Stimulated activated naive B cell treated with anti-CD40 and anti-IgM and Interleukin-4, amounts not matched to agents 10 μg/mL and 1 μg/mL and 100 μg/mL, for 72 hours (primary cell): ENCODE data around the gene ASB16.

Experiments
- ATAC-seq, 2 donors: fragments of 150-1000 bp; cut with Tn5 transposase; replicated peaks; 2 replicates each; pipeline ENCODE4 v1.10.0; 2021; ENCODE audit warnings: moderate library complexity in 1 of 2
- DNase-seq: peaks from one replicate; pipeline ENCODE4 v3.0.0; 2021
- H3K27ac Mint-ChIP-seq: one replicate; pipeline ENCODE4 v1.8.0; 2022; ENCODE audit warnings: mild to moderate bottlenecking, mixed read lengths
- H3K27me3 Mint-ChIP-seq, 2 donors: one replicate each; pipeline ENCODE4 v1.8.0; 2022; ENCODE audit warnings: mixed read lengths in 2 of 2
- H3K36me3 Mint-ChIP-seq, 2 donors: one replicate each; pipeline ENCODE4 v1.8.0; 2022; ENCODE audit warnings: mixed read lengths in 2 of 2, mild to moderate bottlenecking in 1 of 2
- H3K4me1 Mint-ChIP-seq, 2 donors: one replicate each; pipeline ENCODE4 v1.8.0; 2022; ENCODE audit warnings: mixed read lengths in 2 of 2, mild to moderate bottlenecking in 1 of 2
- H3K4me3 Mint-ChIP-seq, 2 donors: one replicate each; pipeline ENCODE4 v1.8.0; 2022; ENCODE audit warnings: mild to moderate bottlenecking in 2 of 2, mixed read lengths in 2 of 2, moderate library complexity in 1 of 2
- H3K9me3 Mint-ChIP-seq, 2 donors: one replicate each; pipeline ENCODE4 v1.8.0; 2022; ENCODE audit warnings: mixed read lengths in 2 of 2, mild to moderate bottlenecking in 1 of 2

Gene ASB16

GRCh38 chr17:44214230-44214494, 43.7 kb downstream of the ASB16 start:
- ATAC-seq (no peak), DNase-seq (no peak)
- Mint-ChIP-seq H3K36me3 (peaks cover 60 to 78% of the 10 kb centered on the region in 2 donors), H3K27me3 (no peaks in the 10 kb centered on the region), H3K27ac (peak overlapping the region; percentile 86), H3K4me1 (peaks cover 62 to 82% of the 10 kb centered on the region in 2 donors), H3K9me3 (no peaks in the 10 kb centered on the region), H3K4me3 (peak overlapping the region in 1 of 2 donors; percentile 14)

GRCh38 chr17:44214896-44215295, 44.4 kb downstream of the ASB16 start:
- ATAC-seq = no peak
- H3K36me3 Mint-ChIP-seq = peaks cover 55 to 71% of the 10 kb centered on the region in 2 donors
- H3K27ac Mint-ChIP-seq = peak overlapping the region; percentile 85
- H3K4me3 Mint-ChIP-seq = no peak overlapping the region
- H3K27me3 Mint-ChIP-seq = no peaks in the 10 kb centered on the region
- no peak for DNase-seq
- peaks cover 59 to 74% of the 10 kb centered on the region in 2 donors for H3K4me1 Mint-ChIP-seq
- no peaks in the 10 kb centered on the region for H3K9me3 Mint-ChIP-seq

GRCh38 chr17:44216173-44216572, 45.7 kb downstream of the ASB16 start:
- H3K27me3 Mint-ChIP-seq = no peaks in the 10 kb centered on the region
- peak; percentile 71 for DNase-seq
- no peaks in the 10 kb centered on the region for H3K9me3 Mint-ChIP-seq
- peak; percentile 53 to 59 for ATAC-seq
- peaks cover 53 to 71% of the 10 kb centered on the region in 2 donors for H3K4me1 Mint-ChIP-seq
- peaks cover 53 to 68% of the 10 kb centered on the region in 2 donors for H3K36me3 Mint-ChIP-seq
- H3K27ac Mint-ChIP-seq = peak overlapping the region; percentile 95
- H3K4me3 Mint-ChIP-seq = peak overlapping the region; percentile 82 to 94

DNA sequence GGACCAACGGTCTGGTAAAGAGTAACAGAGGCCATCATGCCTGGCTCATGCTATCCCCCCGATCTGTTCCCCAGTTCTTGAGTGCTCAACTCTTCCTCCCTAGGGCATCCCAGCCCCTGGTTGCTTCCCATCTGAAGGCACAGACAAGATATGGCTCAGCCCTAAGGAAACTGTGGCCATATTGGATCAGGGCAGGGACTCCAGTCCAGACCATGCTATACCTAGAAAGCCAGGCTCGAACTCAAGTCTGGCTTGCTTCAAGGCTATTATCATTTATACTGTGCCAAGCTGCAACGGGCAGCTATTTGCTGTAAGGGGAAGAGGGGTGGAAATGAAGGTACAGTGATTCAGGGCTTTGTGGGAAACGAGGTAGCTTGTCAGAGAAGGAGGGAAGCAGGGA, 46.2 kb downstream of the ASB16 start:
- DNase-seq = no peak
- H3K36me3 Mint-ChIP-seq = peaks cover 49 to 63% of the 10 kb centered on the region in 2 donors
- H3K9me3 Mint-ChIP-seq = no peaks in the 10 kb centered on the region
- no peaks in the 10 kb centered on the region for H3K27me3 Mint-ChIP-seq
- peaks cover 50 to 71% of the 10 kb centered on the region in 2 donors for H3K4me1 Mint-ChIP-seq
- H3K4me3 Mint-ChIP-seq = peak overlapping the region; percentile 82 to 94
- peak overlapping the region; percentile 95 for H3K27ac Mint-ChIP-seq
- ATAC-seq = no peak

- Mint-ChIP-seq H3K27me3 (no peaks in the 10 kb centered on the region), H3K4me1 (peaks cover 53 to 73% of the 10 kb centered on the region in 2 donors), H3K9me3 (no peaks in the 10 kb centered on the region), H3K27ac (peak overlapping the region; percentile 95), H3K4me3 (peak overlapping the region; percentile 82 to 94), H3K36me3 (peaks cover 41 to 55% of the 10 kb centered on the region in 2 donors)
- DNase-seq (peak; percentile 24), ATAC-seq (no peak)
These were observed 47.3 kb downstream of the ASB16 start for GRCh38 chr17:44217738-44218343.

DNA sequence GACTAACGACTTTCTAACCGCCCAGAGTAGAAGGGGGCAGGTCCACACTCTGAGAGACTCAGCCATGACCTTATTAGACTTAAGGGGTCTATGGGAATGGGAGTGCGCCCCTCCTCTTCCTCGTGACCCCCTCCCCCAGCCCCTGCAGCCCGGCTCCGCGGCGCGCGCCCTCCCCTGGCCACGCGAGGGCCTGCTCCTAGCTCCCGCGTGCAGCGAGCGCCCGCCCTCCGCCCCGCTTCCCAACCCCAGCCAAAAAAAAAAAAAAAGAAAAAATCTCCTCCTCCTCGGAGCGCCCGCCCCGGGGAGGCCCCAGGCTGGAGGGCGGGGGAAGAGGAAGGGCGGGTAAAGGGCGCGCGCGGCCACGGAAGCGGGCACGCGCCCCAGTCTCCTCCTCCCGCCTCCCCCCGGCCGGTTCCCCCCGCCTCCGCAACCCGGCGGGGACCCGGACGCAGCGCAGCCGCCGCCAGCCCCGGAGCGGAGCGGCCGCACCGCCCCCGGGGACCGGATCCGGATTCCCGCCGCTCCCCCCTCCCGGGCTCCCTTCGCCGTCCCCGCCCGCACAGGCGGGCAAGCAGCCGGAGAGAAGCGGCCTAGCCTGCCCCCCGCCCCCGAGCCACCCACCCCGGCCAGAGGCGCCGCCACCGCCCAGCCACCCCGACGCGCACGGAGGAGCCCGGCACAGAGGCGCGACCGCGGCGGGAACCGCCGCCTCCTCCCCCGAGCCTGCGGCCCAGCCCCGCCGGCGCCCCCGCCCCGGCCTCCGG, 48.0 kb downstream of the ASB16 start:
- no peaks in the 10 kb centered on the region for H3K27me3 Mint-ChIP-seq
- peak overlapping the region; percentile 82 to 94 for H3K4me3 Mint-ChIP-seq
- H3K36me3 Mint-ChIP-seq = peaks cover 35 to 48% of the 10 kb centered on the region in 2 donors
- peak overlapping the region; percentile 95 for H3K27ac Mint-ChIP-seq
- ATAC-seq (peak; percentile 22 to 37), DNase-seq (peak; percentile 86)
- peaks cover 47 to 68% of the 10 kb centered on the region in 2 donors for H3K4me1 Mint-ChIP-seq
- no peaks in the 10 kb centered on the region for H3K9me3 Mint-ChIP-seq

DNA sequence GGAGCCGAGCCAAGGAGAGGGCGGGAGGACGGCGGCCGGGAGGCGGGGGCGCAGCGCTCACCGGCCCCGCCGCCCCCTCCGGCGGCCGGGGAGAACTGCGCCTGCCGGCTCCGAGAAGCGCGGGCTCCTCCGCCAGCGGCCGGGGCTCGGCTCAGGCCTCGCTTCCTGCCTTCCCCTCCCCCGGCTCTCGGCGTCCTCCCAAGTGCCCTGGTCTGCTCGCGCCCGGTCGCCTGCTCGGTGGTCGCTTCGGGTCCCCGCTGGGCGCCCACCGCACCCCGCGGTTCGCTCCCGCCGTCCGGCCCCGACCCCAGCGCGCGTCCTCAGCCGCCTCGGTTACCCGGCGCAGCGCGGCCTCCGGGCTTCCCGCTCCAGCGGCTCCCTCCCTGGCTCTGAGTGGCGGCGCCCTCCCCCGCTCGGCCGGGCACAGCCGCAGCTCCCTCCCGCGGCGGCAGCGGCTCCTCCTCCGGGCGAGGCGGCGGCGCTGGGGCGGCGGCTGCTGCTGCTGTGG, 48.7 kb downstream of the ASB16 start:
- peaks cover 41 to 62% of the 10 kb centered on the region in 2 donors for H3K4me1 Mint-ChIP-seq
- H3K27me3 Mint-ChIP-seq = no peaks in the 10 kb centered on the region
- ATAC-seq (peak; percentile 32 to 49), DNase-seq (peak; percentile 66)
- H3K27ac Mint-ChIP-seq = no peak overlapping the region
- H3K36me3 Mint-ChIP-seq = peaks cover 29 to 42% of the 10 kb centered on the region in 2 donors
- peak overlapping the region; percentile 29 to 59 for H3K4me3 Mint-ChIP-seq
- H3K9me3 Mint-ChIP-seq = no peaks in the 10 kb centered on the region

DNA sequence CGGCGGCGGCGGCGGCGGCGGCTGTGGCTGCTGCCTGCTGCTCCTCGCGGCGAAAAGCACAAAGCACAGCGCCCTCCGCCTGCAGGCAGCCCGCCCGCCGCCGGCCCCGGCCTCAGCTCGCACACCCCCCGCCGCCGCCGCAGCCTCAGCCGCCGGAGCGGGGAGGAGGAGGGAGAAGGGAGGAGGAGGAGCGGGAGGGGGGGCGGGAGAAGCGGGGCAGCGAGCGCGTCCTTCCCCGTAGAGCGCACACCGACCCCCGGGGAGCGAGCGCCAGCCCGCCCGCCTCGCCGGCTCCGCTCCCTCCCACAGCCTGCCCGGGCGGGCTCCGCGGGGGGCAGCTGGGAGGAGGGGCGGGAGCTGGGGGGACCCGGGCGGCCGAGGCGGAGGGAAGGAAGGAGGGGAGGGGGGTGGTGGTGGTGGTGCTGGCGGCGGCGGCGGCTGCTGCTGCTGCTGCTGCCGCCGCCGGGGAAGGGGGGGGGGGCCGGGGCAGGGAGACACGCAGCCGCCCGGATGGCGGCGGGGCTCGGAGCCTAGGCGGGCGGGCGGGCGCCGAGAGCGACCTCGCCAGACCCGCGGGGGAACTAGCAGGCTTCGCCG, 49.2 kb downstream of the ASB16 start, which contains the start of gene UBTF:
Gene UBTF, minus strand, starts transcription at position 60 of the 597 bp plus-strand sequence. CDS start 1,446 bp downstream, outside the sequence.
- Mint-ChIP-seq H3K36me3 (peaks cover 24 to 36% of the 10 kb centered on the region in 2 donors), H3K4me3 (peak within 1 kb of the TSS; percentile 88 to 94), H3K27ac (peak within 1 kb of the TSS; percentile 99), H3K27me3 (no peaks in the 10 kb centered on the region), H3K9me3 (no peaks in the 10 kb centered on the region), H3K4me1 (peaks cover 35 to 56% of the 10 kb centered on the region in 2 donors)
- DNase-seq (no peak), ATAC-seq (peak; percentile 8 to 11)

DNA sequence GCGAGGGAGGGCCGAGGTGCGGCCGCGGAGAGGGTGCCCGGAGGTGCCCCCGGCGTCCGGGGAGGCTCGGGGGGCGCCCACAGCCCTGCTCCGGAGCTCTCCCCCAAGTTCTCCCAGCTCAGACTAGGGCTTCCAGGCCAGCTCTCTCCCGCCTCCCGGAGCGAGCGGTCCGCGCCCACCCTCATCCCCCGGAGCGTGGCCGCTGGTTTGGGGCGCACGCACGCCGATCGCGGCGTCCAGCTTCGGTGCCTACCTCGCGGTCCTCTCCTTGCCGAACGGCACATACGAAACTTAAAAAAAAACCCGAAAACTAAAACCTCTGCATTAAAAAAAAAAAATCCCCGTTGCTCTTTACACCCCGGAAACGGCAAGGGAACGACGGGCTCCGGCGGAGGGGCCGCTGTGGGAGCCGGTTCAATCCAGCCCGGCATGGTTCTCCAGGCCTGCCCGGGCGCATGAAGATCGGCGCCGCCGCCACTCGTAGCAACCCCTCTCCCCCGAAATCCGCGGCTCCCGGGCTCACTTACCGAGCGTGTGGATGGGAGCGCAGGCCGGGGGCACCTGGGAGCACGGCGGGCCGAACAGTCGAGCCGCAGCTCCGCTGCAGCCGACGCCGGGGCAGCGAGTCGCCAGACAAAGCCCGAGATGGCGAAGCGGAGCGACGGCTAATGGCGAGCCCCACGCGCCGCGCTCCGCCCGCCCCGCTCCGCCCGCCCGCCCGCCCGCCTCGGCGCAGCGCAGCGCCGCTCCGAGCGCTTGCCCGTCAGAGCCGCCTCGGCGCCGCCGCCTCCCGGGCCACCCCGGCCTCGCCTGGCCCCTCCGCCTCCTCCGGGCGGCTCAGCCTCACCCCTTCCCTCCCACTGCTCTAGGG, 49.9 kb downstream of the ASB16 start:
- DNase-seq = peak; percentile 56
- peak overlapping the region; percentile 99 for H3K27ac Mint-ChIP-seq

GRCh38 chr17:44221084-44221861, 50.8 kb downstream of the ASB16 start:
- Mint-ChIP-seq H3K36me3 (peaks cover 10 to 21% of the 10 kb centered on the region in 2 donors), H3K27me3 (no peaks in the 10 kb centered on the region), H3K27ac (peak overlapping the region; percentile 95), H3K9me3 (no peaks in the 10 kb centered on the region), H3K4me1 (peaks cover 21 to 41% of the 10 kb centered on the region in 2 donors), H3K4me3 (peak overlapping the region; percentile 88 to 94)
- ATAC-seq (peak; percentile 38 to 43), DNase-seq (peak; percentile 64)

More for the DNA sequence above, 49.9 kb downstream of the ASB16 start:
- ATAC-seq = peak; percentile 31 to 41
- H3K4me1 Mint-ChIP-seq = peaks cover 29 to 49% of the 10 kb centered on the region in 2 donors
- H3K9me3 Mint-ChIP-seq = no peaks in the 10 kb centered on the region
- peak overlapping the region; percentile 88 to 94 for H3K4me3 Mint-ChIP-seq
- H3K27me3 Mint-ChIP-seq = no peaks in the 10 kb centered on the region
- H3K36me3 Mint-ChIP-seq = peaks cover 16 to 29% of the 10 kb centered on the region in 2 donors

GRCh38 chr17:44221862-44222111, 51.3 kb downstream of the ASB16 start:
- Mint-ChIP-seq H3K27me3 (no peaks in the 10 kb centered on the region), H3K9me3 (no peaks in the 10 kb centered on the region), H3K4me3 (peak overlapping the region; percentile 88 to 94), H3K36me3 (peaks cover 7 to 15% of the 10 kb centered on the region in 2 donors), H3K4me1 (peaks cover 16 to 36% of the 10 kb centered on the region in 2 donors), H3K27ac (peak overlapping the region; percentile 95)
- ATAC-seq = no peak
- peak; percentile 33 for DNase-seq

GRCh38 chr17:44222112-44222869, 51.8 kb downstream of the ASB16 start:
- H3K36me3 Mint-ChIP-seq = peaks cover 4 to 12% of the 10 kb centered on the region in 2 donors
- H3K27ac Mint-ChIP-seq = peak overlapping the region; percentile 95
- ATAC-seq = no peak
- peak; percentile 48 for DNase-seq
- H3K4me3 Mint-ChIP-seq = peak overlapping the region; percentile 88 to 94
- H3K4me1 Mint-ChIP-seq = peaks cover 12 to 31% of the 10 kb centered on the region in 2 donors
- no peaks in the 10 kb centered on the region for H3K27me3 Mint-ChIP-seq
- H3K9me3 Mint-ChIP-seq = no peaks in the 10 kb centered on the region
